HuH-7 (cell line): ENCODE data around the gene CNKSR3.

Experiments used
- DNase-seq: peaks from one replicate; pipeline ENCODE4 v3.0.0; 2011; ENCODE audit warnings: low spot score

The CNKSR3 gene

GRCh38 chr6:154412106-154412820 lies 98.2 kb downstream of the CNKSR3 start:
- no peak for DNase-seq

DNA sequence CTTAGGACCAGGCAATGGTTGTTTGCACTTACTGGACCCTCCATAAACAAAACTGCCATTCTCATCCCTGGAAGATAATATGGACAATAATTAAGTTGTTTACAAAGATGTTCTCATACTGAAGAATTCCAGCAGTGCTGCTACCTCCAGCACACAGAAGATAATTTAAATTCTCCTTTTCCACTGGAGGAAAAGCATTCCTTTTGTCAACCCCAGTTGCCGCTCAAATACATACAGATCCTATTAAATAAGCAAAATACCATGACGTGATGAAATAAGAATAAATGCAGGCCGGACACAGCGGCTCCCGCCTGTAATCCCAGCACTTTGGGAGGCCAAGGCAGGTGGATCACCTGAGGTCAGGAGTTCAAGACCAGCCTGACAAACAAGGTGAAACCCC lies 99.4 kb downstream of the CNKSR3 start:
- no peak for DNase-seq

GRCh38 chr6:154410619-154411072 lies 99.8 kb downstream of the CNKSR3 start:
- DNase-seq = no peak

DNA sequence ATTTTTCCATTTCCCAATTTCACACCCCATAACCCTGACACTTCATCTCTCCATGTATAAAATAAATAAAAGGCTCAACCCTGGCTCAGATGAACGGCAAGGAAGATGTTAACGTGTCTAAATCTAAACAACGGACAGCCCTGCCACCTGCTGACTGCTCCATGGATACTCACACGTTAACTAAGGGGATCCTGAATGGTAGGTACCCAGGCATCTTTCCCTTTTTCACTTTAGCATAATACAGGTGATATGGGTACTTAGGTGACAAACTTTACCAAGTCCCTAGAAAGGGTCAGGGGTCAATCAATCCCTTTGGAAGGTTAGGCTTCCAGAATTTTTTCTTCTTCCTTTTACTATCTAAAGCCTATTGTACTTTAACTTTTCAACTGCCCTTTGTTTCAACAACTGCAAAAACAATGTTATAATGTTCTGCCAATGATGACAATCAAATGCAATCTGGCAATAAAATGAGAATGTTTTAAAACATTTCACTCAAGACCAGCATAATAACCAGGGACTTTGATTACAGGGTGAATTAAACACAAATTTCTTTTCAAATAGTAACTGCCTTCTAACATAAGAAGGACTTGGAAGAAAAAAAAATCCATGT lies 101.5 kb downstream of the CNKSR3 start:
- no peak for DNase-seq

DNA sequence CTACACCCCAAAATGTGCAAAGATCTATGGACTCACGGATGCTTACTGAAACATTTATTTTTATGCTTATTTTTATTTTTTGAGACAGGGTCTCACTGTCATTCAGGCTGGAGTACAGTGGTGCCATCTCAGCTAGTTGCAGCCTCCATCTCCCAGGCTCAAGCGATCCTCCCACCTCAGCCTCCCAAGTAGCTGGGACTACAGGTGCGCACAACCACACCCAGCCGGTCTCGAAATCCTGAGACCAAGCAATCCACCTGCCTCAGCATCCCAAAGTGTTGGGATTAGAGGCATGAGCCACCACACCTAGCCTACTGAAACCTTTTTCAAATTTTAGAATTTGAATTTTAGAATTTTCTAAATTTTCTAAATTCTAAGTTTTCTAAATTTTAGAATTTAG lies 103.0 kb downstream of the CNKSR3 start:
- DNase-seq = no peak

- DNase-seq = no peak
Observed at GRCh38 chr6:154406869-154407268, 103.6 kb downstream of the CNKSR3 start.

- DNase-seq = no peak
Observed at GRCh38 chr6:154406301-154406700, 104.2 kb downstream of the CNKSR3 start.

- DNase-seq = no peak
Observed at GRCh38 chr6:154404791-154405400, 105.6 kb downstream of the CNKSR3 start.

GRCh38 chr6:154403788-154404187 lies 106.7 kb downstream of the CNKSR3 start:
- no peak for DNase-seq

DNA sequence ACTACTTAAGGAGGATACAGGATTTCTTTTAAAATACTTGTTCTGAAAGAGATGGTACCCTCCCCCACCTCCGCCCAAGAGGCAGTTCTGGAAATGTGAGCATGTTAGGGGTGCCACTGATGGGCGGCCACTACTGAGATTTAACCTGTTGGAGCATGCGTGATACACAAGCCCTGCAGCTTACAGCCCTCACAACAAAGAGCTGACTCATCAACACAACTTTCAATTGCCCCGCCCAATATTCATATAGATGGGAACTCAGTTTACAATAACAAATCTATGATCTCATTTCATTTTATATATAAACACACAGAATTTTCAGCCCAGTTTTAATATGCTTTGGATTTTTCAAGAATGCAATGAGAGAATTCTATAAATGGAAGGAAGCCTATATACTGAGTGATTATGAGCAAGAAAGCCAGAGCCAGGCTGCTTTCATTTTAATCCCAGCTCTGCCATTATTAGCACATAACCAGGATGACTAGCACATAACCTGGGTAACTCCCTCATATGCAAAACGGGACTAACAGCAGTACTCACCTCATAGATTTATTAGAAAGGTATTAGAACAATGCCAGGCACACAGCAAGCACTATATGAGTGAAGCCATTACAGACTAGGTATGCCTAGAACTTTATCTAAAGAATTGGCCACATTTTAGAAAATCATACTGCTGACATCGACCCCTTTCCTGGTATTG lies 108.3 kb downstream of the CNKSR3 start:
- DNase-seq = no peak

- DNase-seq = no peak
Observed at GRCh38 chr6:154399097-154399496, 111.4 kb downstream of the CNKSR3 start.

DNA sequence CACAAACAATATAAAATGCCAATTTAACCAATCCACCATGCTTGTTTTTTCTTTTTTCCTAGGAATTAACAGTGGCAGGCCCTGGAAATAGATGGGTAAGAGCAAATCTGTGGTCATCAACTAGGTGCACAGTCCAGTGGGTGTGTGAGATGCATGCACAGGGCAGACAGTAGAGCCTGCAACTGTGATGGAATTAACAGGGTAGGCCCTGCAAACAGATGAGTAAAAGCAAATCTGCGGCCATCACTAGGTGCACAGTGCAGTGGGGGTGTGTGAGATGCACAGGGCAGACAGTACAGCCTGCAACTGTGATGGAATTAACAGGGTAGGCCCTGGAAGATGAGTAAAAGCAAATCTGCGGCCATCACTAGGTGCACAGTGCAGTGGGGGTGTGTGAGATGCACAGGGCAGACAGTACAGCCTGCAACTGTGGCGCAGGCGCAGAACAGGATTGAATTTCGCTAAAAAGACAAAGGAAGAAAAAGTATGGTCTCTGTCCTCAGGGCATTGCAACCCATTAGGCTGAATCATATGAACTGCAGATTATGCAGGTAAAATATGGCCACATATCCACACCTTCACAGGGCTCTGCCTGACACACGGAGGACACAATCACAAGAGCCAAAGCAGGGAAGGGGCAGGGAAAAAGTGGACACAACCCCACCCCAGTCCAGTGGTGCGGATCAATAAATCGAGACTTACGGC lies 112.8 kb downstream of the CNKSR3 start:
- DNase-seq = no peak

DNA sequence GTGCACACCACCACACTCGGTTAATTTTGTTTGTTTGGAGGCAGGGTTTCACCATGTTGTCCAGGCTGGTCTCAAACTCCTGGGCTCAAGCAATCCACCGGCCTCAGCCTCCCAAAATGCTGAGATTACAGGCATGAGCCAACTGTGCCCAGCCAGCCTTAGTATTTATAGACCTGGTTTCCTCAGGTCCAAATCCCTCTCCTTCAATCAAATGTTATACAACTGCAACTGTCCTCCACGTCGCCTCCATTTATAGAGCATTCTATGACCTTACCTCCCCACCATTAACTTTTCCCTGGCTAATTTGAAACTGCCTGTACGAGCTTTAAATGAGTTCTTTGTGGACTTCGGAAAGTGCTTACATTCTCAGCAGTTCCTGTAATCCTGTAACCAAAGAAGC lies 114.6 kb downstream of the CNKSR3 start:
- no peak for DNase-seq

DNA sequence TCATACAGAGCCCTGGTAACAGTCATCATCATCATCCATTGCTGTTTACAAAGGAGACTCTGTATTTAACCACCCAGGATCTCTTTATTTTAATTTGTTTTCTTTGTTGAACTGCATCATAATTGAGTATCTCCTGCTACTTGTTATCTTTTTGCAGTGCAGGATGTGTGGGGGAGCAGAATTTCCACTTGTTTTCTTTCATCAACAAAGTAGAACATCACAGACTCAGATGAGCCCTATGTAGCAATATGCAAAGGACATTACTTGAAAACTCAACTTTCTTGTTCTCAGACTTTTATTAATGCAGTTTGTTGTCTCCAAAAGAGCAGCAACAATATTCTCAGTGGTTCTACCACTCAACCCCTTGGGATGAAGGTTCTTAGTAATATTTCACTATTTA lies 115.2 kb downstream of the CNKSR3 start:
- no peak for DNase-seq

- DNase-seq = no peak
Observed at GRCh38 chr6:154394571-154394970, 115.9 kb downstream of the CNKSR3 start.

- DNase-seq = no peak
Observed at GRCh38 chr6:154390034-154390433, 120.5 kb downstream of the CNKSR3 start.

- DNase-seq = no peak
Observed at GRCh38 chr6:154388803-154389202, 121.7 kb downstream of the CNKSR3 start.

GRCh38 chr6:154386848-154387717 lies 123.4 kb downstream of the CNKSR3 start:
- DNase-seq = no peak

DNA sequence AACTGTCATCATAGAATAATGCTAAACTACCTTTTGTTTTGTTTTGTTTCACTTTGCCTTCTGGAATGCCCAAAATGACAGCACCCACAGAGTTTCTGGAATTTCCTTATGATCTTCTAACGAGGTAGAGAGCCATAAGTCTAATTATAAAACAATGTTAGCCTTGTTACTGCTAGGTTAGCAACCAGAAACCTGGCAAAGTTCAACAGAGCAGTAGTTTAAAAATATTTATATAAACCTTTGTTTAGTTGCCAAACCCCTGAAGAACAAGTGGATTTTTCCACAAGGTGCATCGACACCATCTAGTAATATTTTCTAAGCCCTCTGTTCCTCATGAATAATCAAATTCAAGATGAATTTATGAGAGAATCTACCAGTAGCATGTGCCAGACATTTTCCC lies 126.3 kb downstream of the CNKSR3 start:
- DNase-seq = no peak

- DNase-seq = no peak
Observed at GRCh38 chr6:154383273-154383672, 127.2 kb downstream of the CNKSR3 start.

- no peak for DNase-seq
Observed at GRCh38 chr6:154382740-154383139, 127.7 kb downstream of the CNKSR3 start.
